NCI-H226 (cell line): ENCODE measurements around the gene MAGI2.
A peak's percentile ranks its signal among the peaks of the same experiment; 100 is the strongest.
"Not testable (repeated sequence)": the region's sequence is repeated elsewhere in the genome, so short reads cannot be mapped to it uniquely, and the experiment has no call there.

ENCODE experiments used
- DNase-seq: peaks from one replicate; pipeline ENCODE4 v3.0.0-alpha.2; 2015

Gene MAGI2

GRCh38 chr7:78006063-78006755, 1447.3 kb downstream of the MAGI2 start:
- DNase-seq = no peak

- no peak for DNase-seq
These were observed 1450.8 kb downstream of the MAGI2 start for GRCh38 chr7:78002715-78003114.

- DNase-seq = no peak
These were observed 1451.4 kb downstream of the MAGI2 start for GRCh38 chr7:78002021-78002420.

- DNase-seq = not testable (repeated sequence)
These were observed 1454.3 kb downstream of the MAGI2 start for GRCh38 chr7:77999168-77999567.

- no peak for DNase-seq
These were observed 1457.8 kb downstream of the MAGI2 start for GRCh38 chr7:77995717-77996116.

- no peak for DNase-seq
These were observed 1459.6 kb downstream of the MAGI2 start for GRCh38 chr7:77993838-77994237.

GRCh38 chr7:77991656-77992055, 1461.8 kb downstream of the MAGI2 start:
- DNase-seq = no peak

GRCh38 chr7:77989981-77990566, 1463.4 kb downstream of the MAGI2 start:
- DNase-seq = peak; percentile 69

- DNase-seq = no peak
These were observed 1467.5 kb downstream of the MAGI2 start for GRCh38 chr7:77985974-77986339.

- no peak for DNase-seq
These were observed 1468.1 kb downstream of the MAGI2 start for GRCh38 chr7:77985232-77985973.

GRCh38 chr7:77983973-77984372, 1469.5 kb downstream of the MAGI2 start:
- DNase-seq = no peak

GRCh38 chr7:77982926-77983550, 1470.4 kb downstream of the MAGI2 start:
- no peak for DNase-seq

- no peak for DNase-seq
These were observed 1473.3 kb downstream of the MAGI2 start for GRCh38 chr7:77980087-77980713.

GRCh38 chr7:77979219-77979618, 1474.2 kb downstream of the MAGI2 start:
- peak; percentile 32 for DNase-seq

GRCh38 chr7:77975672-77976480, 1477.6 kb downstream of the MAGI2 start:
- DNase-seq = no peak

- no peak for DNase-seq
These were observed 1481.7 kb downstream of the MAGI2 start for GRCh38 chr7:77971726-77972125.

- DNase-seq = no peak
These were observed 1486.0 kb downstream of the MAGI2 start for GRCh38 chr7:77967429-77967828.
